HepG2 (cell line): ENCODE results near the gene SFR1. TPM values are rescaled to one million over a fixed set of nuclear protein-coding genes. Genes with fewer than 3 reads are reported as not detected.

Source experiments
- ATAC-seq: fragments of 200-7000 bp; cut with Tn5 transposase; 3 replicates; pipeline ENCODE4 v1.9.1; 2020; ENCODE audit warnings: mild to moderate bottlenecking, moderate library complexity
- BruUV-seq: library from RNA; stranded (reverse); fragments of 400-500 nt; replicated peaks from 2 replicates; lab custom pipeline; 2021; lab: Mats Ljungman, UMichigan
- CTCF ChIA-PET: fragments of 300-600 bp; formaldehyde crosslinking; extraction: SDS; loops from one replicate; lab custom pipeline; 2021; ENCODE audit warnings: low total read pairs, inconsistent platforms, low intra/inter-chr PET ratio; lab: Yijun Ruan, JAX
- POLR2A ChIA-PET: fragments of 350-600 bp; sonication (Branson Sonifier 250); formaldehyde crosslinking; loops from one replicate; lab custom pipeline; 2020; ENCODE audit warnings: antibody characterized with exemption, inconsistent platforms; lab: Yijun Ruan, JAX
- DNase-seq: peaks from one replicate; pipeline ENCODE4 v3.0.0-alpha.2; 2015; ENCODE audit warnings: low spot score
- FAIRE-seq: peaks from 3 replicates; lab custom pipeline; 2011; peaks lifted over from hg19 to GRCh38; lab: Jason Lieb, UNC
- H2AFZ ChIP-seq: one replicate; pipeline ENCODE4 v1.6.1; 2011; ENCODE audit warnings: low read length, inconsistent platforms
- H3K27ac ChIP-seq: fragments of 300-600 bp; 3 replicates; pipeline ENCODE4 v1.8.0; 2011; ENCODE audit warnings: mixed run types, mild to moderate bottlenecking, mixed read lengths, low read length, inconsistent platforms; ENCODE audit not compliant: insufficient read depth; ENCODE audit errors: extremely low read length
- H3K27me3 ChIP-seq, 2 experiments: fragments of 200-600 bp in 1 of 2; 2 replicates in 1 of 2; 3 replicates in 1 of 2; pipeline versions ENCODE4 v1.6.0 to v1.8.0; 2011; ENCODE audit warnings: low read length in 2 of 2, mild to moderate bottlenecking in 2 of 2, moderate library complexity in 2 of 2, inconsistent platforms in 1 of 2; ENCODE audit not compliant: insufficient read depth in 2 of 2, control insufficient read depth in 1 of 2
- H3K36me3 ChIP-seq, 2 experiments: fragments of 200-600 bp in 1 of 2; replicated peaks in 1 of 2; 2 replicates in 1 of 2; 3 replicates in 1 of 2; pipeline versions ENCODE4 v1.5.1 to v1.8.0; 2011; ENCODE audit warnings: low read length in 2 of 2, inconsistent platforms in 1 of 2; ENCODE audit not compliant: insufficient read depth in 2 of 2, control insufficient read depth in 1 of 2
- H3K4me1 ChIP-seq: 2 replicates; pipeline ENCODE4 v1.5.1; 2012; ENCODE audit warnings: low read length, inconsistent platforms; ENCODE audit not compliant: insufficient read depth
- H3K4me2 ChIP-seq: 2 replicates; pipeline ENCODE4 v1.6.0; 2011; ENCODE audit warnings: low read depth, low read length, inconsistent platforms
- H3K4me3 ChIP-seq, 3 experiments: fragments of 200-600 bp in 1 of 3; sonication (generic), shearing (Covaris generic) in 1 of 3; replicated peaks in 1 of 3; 2 replicates each; pipeline ENCODE4 v1.5.1; 2011 to 2016; ENCODE audit warnings: low read length in 3 of 3, inconsistent platforms in 2 of 3, low read depth in 2 of 3, mild to moderate bottlenecking in 2 of 3, control low read depth in 1 of 3, mixed read lengths in 1 of 3; ENCODE audit not compliant: insufficient read depth in 1 of 3
- H3K79me2 ChIP-seq: one replicate; pipeline ENCODE4 v1.6.1; 2011; ENCODE audit warnings: low read length, inconsistent platforms; ENCODE audit not compliant: insufficient read depth
- H3K9ac ChIP-seq: 2 replicates; pipeline ENCODE4 v1.6.0; 2011; ENCODE audit warnings: mild to moderate bottlenecking, low read depth, low read length, inconsistent platforms; ENCODE audit not compliant: insufficient read depth
- H3K9me3 ChIP-seq: 2 replicates; pipeline ENCODE4 v1.5.1; 2012; ENCODE audit warnings: mild to moderate bottlenecking, low read length
- H4K20me1 ChIP-seq: 2 replicates; pipeline ENCODE4 v1.6.0; 2011; ENCODE audit warnings: inconsistent platforms, mild to moderate bottlenecking, low read length, moderate library complexity; ENCODE audit not compliant: insufficient read depth
- ARHGAP35 ChIP-seq: sonication (generic); formaldehyde crosslinking; IDR thresholded peaks from 2 replicates; pipeline ENCODE4 v1.9.0; 2022; ENCODE audit warnings: mild to moderate bottlenecking, inconsistent platforms, moderate library complexity, missing genetic modification reagents, borderline replicate concordance
- CREM ChIP-seq, 2 experiments: sonication (generic) in 1 of 2; formaldehyde crosslinking in 1 of 2; IDR thresholded peaks; 2 replicates each; pipeline versions ENCODE4 v1.4.0 to v1.6.1; 2016 to 2020; ENCODE audit warnings: antibody characterized with exemption in 1 of 2, mild to moderate bottlenecking in 1 of 2, missing genetic modification reagents in 1 of 2
- GRHL1 ChIP-seq: sonication (generic); formaldehyde crosslinking; conservative IDR thresholded peaks from 2 replicates; pipeline ENCODE4 v1.8.0; 2022; ENCODE audit warnings: missing genetic modification reagents
- KDM4B ChIP-seq: sonication (generic); formaldehyde crosslinking; IDR thresholded peaks from 2 replicates; pipeline ENCODE4 v1.4.0; 2020; ENCODE audit warnings: missing genetic modification reagents
- KDM5A ChIP-seq: fragments of 200-600 bp; sonication (generic); IDR thresholded peaks from 2 replicates; pipeline ENCODE4 v1.7.0; 2018; ENCODE audit warnings: antibody characterized with exemption, mild to moderate bottlenecking, low read length, borderline replicate concordance
- KLF16 ChIP-seq, 2 experiments: sonication (generic) in 1 of 2; formaldehyde crosslinking in 1 of 2; IDR thresholded peaks; 2 replicates each; pipeline versions ENCODE4 v1.6.1 to v1.8.0; 2016 to 2023; ENCODE audit warnings: missing genetic modification reagents in 2 of 2, missing compliant biosample characterization in 1 of 2
- PBX2 ChIP-seq: IDR thresholded peaks from 2 replicates; pipeline ENCODE4 v1.6.1; 2016; ENCODE audit warnings: control low read depth
- ZNF143 ChIP-seq: sonication (generic); formaldehyde crosslinking; IDR thresholded peaks from 2 replicates; pipeline ENCODE4 v1.4.0; 2020; ENCODE audit warnings: missing genetic modification reagents
- ZNF335 ChIP-seq: sonication (generic); formaldehyde crosslinking; IDR thresholded peaks from 2 replicates; pipeline ENCODE4 v1.4.0; 2020; ENCODE audit warnings: missing genetic modification reagents
- ZNF34 ChIP-seq: sonication (generic); formaldehyde crosslinking; IDR thresholded peaks from 2 replicates; pipeline ENCODE4 v1.4.0; 2020; ENCODE audit warnings: mild to moderate bottlenecking, missing genetic modification reagents, borderline replicate concordance
- ZNF564 ChIP-seq: sonication (generic); formaldehyde crosslinking; IDR thresholded peaks from 2 replicates; pipeline ENCODE4 v1.8.1; 2023; ENCODE audit warnings: mild to moderate bottlenecking, missing genetic modification reagents
- ZNF574 ChIP-seq: sonication (generic); formaldehyde crosslinking; IDR thresholded peaks from 2 replicates; pipeline ENCODE4 v1.4.0; 2020; ENCODE audit warnings: missing genetic modification reagents
- ZNF749 ChIP-seq: sonication (generic); formaldehyde crosslinking; IDR thresholded peaks from 2 replicates; pipeline ENCODE4 v1.8.0; 2022; ENCODE audit warnings: mild to moderate bottlenecking, missing genetic modification reagents, moderate library complexity, borderline replicate concordance
- ZNF775 ChIP-seq: sonication (generic); formaldehyde crosslinking; IDR thresholded peaks from 2 replicates; pipeline ENCODE4 v1.4.0; 2020; ENCODE audit warnings: missing genetic modification reagents, mild to moderate bottlenecking, moderate library complexity, borderline replicate concordance
- WGBS: methylation state at CpG from one replicate; pipeline ENCODE4 v1.1.6; 2017; ENCODE audit warnings: low lambda C conversion rate; 5-methylcytosine and 5-hydroxymethylcytosine counted together
- in situ Hi-C: cut with HindIII; loops from 2 replicates; pipeline ENCODE4 v1.10.0; 2017; ENCODE audit warnings: low pct_unique_long_range_greater_than_20kb; ENCODE audit not compliant: extremely low pct_ligation_motif_present
- intact Hi-C: fragments of 100-400 bp; cut with micrococcal nuclease; formaldehyde crosslinking; loops from one replicate; pipeline ENCODE4 v1.10.0; 2022; ENCODE audit not compliant: unreplicated experiment
- polyA plus RNA-seq, 8 experiments: library from polyadenylated mRNA; depleted of rRNA in 3 of 8; stranded (reverse) in 7 of 8; unstranded in 1 of 8; fragments of >200 nt; fragmentation: Illumina TruSeq in 4 of 8; extraction: Trizol in 4 of 8; gene quantifications; 2 replicates each; pipeline versions ENCODE4 v1.2.1 to v1.2.3, GENCODE V29; 2011 to 2016; ENCODE audit warnings: low read depth in 4 of 8, missing spikeins in 1 of 8, mixed read lengths in 1 of 8; ENCODE audit not compliant: insufficient read depth in 1 of 8
- total RNA-seq, 5 experiments: library from RNA; depleted of rRNA; stranded (reverse); fragments of >200 nt; fragmentation: Illumina TruSeq; extraction: Trizol; gene quantifications; 2 replicates each; pipeline ENCODE4 v1.2.3, GENCODE V29; 2016; ENCODE audit warnings: low read depth in 1 of 5
- TF ChIP-seq, protein P1 (sequence below): sonication (generic); formaldehyde crosslinking; IDR thresholded peaks from 2 replicates; pipeline ENCODE4 v1.4.0; 2020; ENCODE audit warnings: mild to moderate bottlenecking, missing genetic modification reagents

Gene SFR1
- total and polyA plus RNA-seq, 2 of the 13 experiments (the other 11 are each of a cell fraction or from before 2014, with no cell fraction given): 2.2 to 6.1 TPM

DNA sequence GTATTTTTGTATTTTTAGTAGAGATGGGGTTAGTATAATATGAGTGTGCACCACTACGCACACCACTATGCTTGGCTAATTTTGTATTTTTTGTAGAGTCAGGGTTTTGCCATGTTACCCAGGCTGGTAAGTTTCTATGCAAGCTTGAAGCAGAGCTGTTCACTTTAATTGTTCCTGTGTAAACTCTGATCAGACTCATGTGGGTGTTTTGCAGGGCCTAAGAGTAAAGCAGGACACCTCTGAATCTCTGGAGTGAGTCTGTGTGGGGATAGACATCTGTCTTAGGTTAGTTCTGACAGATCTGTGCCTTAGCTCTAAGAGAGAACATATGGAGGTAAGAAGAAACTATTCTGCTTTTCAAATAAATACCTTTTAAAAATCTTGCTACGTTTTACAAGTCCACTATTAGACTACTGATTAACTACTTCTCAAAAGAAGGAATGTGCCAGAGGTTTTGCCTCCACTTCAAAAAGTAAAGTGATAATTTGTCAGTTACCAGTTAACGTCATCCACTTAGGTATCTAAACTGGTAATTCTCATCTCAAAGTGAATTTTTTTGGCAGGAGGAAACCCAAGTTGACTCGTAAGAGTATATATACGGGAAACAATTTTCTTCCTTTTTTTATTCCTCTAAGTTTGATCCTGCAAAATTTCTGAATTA lies 37.4 kb upstream of the SFR1 start:
- no peaks in the 10 kb centered on the region for H4K20me1 ChIP-seq
- intact Hi-C loops: no loop called here
- no peak overlapping the region for H2AFZ ChIP-seq
- TF ChIP-seq GRHL1 (CRISPR knock-in tag) (no peak), ZNF574 (CRISPR knock-in tag) (no peak), PBX2 (no peak), CREM (IDR thresholded peaks at IDR 0.05) (no peak), CREM (CRISPR knock-in tag; IDR thresholded peaks at IDR 0.05) (no peak), ZNF564 (CRISPR knock-in tag) (no peak), ZNF34 (no peak), KDM5A (no peak), KLF16 (CRISPR knock-in tag; IDR thresholded peaks at IDR 0.05) (no peak), ARHGAP35 (CRISPR knock-in tag) (no peak), ZNF335 (CRISPR knock-in tag) (no peak), ZNF775 (no peak), ZNF749 (CRISPR knock-in tag) (no peak), KDM4B (no peak), ZNF143 (CRISPR knock-in tag) (no peak)
- TF ChIP-seq, protein P1, sequence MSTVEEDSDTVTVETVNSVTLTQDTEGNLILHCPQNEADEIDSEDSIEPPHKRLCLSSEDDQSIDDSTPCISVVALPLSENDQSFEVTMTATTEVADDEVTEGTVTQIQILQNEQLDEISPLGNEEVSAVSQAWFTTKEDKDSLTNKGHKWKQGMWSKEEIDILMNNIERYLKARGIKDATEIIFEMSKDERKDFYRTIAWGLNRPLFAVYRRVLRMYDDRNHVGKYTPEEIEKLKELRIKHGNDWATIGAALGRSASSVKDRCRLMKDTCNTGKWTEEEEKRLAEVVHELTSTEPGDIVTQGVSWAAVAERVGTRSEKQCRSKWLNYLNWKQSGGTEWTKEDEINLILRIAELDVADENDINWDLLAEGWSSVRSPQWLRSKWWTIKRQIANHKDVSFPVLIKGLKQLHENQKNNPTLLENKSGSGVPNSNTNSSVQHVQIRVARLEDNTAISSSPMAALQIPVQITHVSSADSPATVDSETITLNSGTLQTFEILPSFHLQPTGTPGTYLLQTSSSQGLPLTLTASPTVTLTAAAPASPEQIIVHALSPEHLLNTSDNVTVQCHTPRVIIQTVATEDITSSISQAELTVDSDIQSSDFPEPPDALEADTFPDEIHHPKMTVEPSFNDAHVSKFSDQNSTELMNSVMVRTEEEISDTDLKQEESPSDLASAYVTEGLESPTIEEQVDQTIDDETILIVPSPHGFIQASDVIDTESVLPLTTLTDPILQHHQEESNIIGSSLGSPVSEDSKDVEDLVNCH (CRISPR knock-in tag): no peak
- TF ChIP-seq, all 625 proteins: peak for 0
- Histone ChIP-seq H3K36me3 (no peaks in the 10 kb centered on the region), H3K9ac (no peak overlapping the region), H3K27ac (no peak overlapping the region), H3K4me2 (no peak overlapping the region), H3K4me1 (no peaks in the 10 kb centered on the region), H3K4me3 (no peak overlapping the region), H3K27me3 (peaks cover 0 to 3% of the 10 kb centered on the region in 2 experiments; a peak in 1 of 5 replicates), H3K9me3 (no peaks in the 10 kb centered on the region), H3K79me2 (no peaks in the 10 kb centered on the region)
- DNase-seq (no peak), ATAC-seq (no peak), FAIRE-seq (no peak)
- BruUV-seq: no TSS peak
- ChIA-PET CTCF (no interaction called here), POLR2A (no interaction called here)
- in situ Hi-C loops: no loop called here
- WGBS: 20% methylated on average over 5 of the region's 5 CpGs
